GM23248 (cell line): ENCODE measurements around the gene KIAA1671. TPM values are rescaled to one million over a fixed set of nuclear protein-coding genes. Genes with fewer than 3 reads are reported as not detected.
A peak's percentile ranks its signal among the peaks of the same experiment; 100 is the strongest.
"Not testable (repeated sequence)": the region's sequence is repeated elsewhere in the genome, so short reads cannot be mapped to it uniquely, and the experiment has no call there.

Experiments used
- DNase-seq: peaks from one replicate; pipeline ENCODE4 v3.0.0-alpha.2; 2015
- H2AFZ ChIP-seq: fragments of 200-600 bp; sonication (generic); 2 replicates; pipeline ENCODE4 v1.6.1; 2016; ENCODE audit warnings: antibody characterized with exemption
- H3F3A ChIP-seq: fragments of 200-600 bp; sonication (generic); 2 replicates; pipeline ENCODE4 v1.6.1; 2016; ENCODE audit warnings: mild to moderate bottlenecking, antibody characterized with exemption, mixed run types; ENCODE audit not compliant: insufficient read depth
- H3K27ac ChIP-seq: fragments of 200-600 bp; sonication (generic); 2 replicates; pipeline ENCODE4 v1.5.1; 2016; ENCODE audit warnings: mild to moderate bottlenecking
- H3K27me3 ChIP-seq: fragments of 200-600 bp; sonication (generic); replicated peaks from 2 replicates; pipeline ENCODE4 v1.6.1; 2016; ENCODE audit warnings: mild to moderate bottlenecking; ENCODE audit not compliant: insufficient read depth
- H3K36me3 ChIP-seq: fragments of 200-600 bp; sonication (generic); 2 replicates; pipeline ENCODE4 v1.6.1; 2016; ENCODE audit warnings: low read depth, mild to moderate bottlenecking
- H3K4me1 ChIP-seq: fragments of 200-600 bp; sonication (generic); 2 replicates; pipeline ENCODE4 v1.6.1; 2016; ENCODE audit warnings: mild to moderate bottlenecking; ENCODE audit not compliant: insufficient read depth
- H3K4me2 ChIP-seq: fragments of 200-600 bp; sonication (generic); one replicate; pipeline ENCODE4 v1.6.1; 2016; ENCODE audit warnings: mild to moderate bottlenecking; ENCODE audit not compliant: unreplicated experiment
- H3K4me3 ChIP-seq: fragments of 200-600 bp; sonication (generic); 2 replicates; pipeline ENCODE4 v1.5.1; 2016; ENCODE audit warnings: mild to moderate bottlenecking
- H3K79me2 ChIP-seq: fragments of 200-600 bp; sonication (generic); 2 replicates; pipeline ENCODE4 v1.6.1; 2016; ENCODE audit warnings: mild to moderate bottlenecking; ENCODE audit not compliant: insufficient read depth
- H3K9ac ChIP-seq: fragments of 200-600 bp; sonication (generic); 2 replicates; pipeline ENCODE4 v1.6.1; 2016; ENCODE audit warnings: mild to moderate bottlenecking
- H3K9me2 ChIP-seq: fragments of 200-600 bp; sonication (generic); 2 replicates; pipeline ENCODE4 v1.6.1; 2016; ENCODE audit warnings: mixed run types, mild to moderate bottlenecking, moderate library complexity; ENCODE audit not compliant: insufficient read depth
- H3K9me3 ChIP-seq: fragments of 200-600 bp; sonication (generic); one replicate; pipeline ENCODE4 v1.6.1; 2017; ENCODE audit warnings: low read depth
- H4K20me1 ChIP-seq: fragments of 200-600 bp; sonication (generic); 2 replicates; pipeline ENCODE4 v1.6.0; 2016; ENCODE audit not compliant: insufficient read depth
- EZH2 ChIP-seq: fragments of 200-600 bp; sonication (generic); IDR thresholded peaks from 2 replicates; pipeline ENCODE4 v1.6.1; 2018; ENCODE audit warnings: antibody characterized with exemption, mild to moderate bottlenecking; ENCODE audit not compliant: insufficient read depth, poor library complexity, severe bottlenecking
- EZH2phosphoT487 ChIP-seq: fragments of 200-600 bp; sonication (generic); IDR thresholded peaks from 2 replicates; pipeline ENCODE4 v1.6.1; 2018; ENCODE audit warnings: antibody characterized with exemption, moderate library complexity, mild to moderate bottlenecking, low read depth; ENCODE audit not compliant: insufficient read depth
- WGBS, 2 experiments: methylation state at CpG; one replicate each; pipeline ENCODE4 v1.1.6; 2015 to 2017; ENCODE audit warnings: low lambda C conversion rate in 2 of 2, low coverage in 1 of 2; ENCODE audit errors: missing lambda C conversion rate in 2 of 2; 5-methylcytosine and 5-hydroxymethylcytosine counted together
- in situ Hi-C: fragments of 300-500 bp; cut with MboI; formaldehyde crosslinking; loops from 2 replicates; pipeline ENCODE4 v1.15.0; 2020
- polyA plus RNA-seq: library from polyadenylated mRNA; unstranded; fragments of >200 nt; fragmentation: Nextera tagmentation; extraction: Ambion mirVana; gene quantifications from 2 replicates; pipeline ENCODE4 v1.2.1, GENCODE V29; 2016
- total RNA-seq: library from RNA; depleted of rRNA; stranded (reverse); fragments of >200 nt; shearing (Covaris generic); gene quantifications from 2 replicates; pipeline ENCODE4 v1.2.3, GENCODE V29; 2014; rRNA removed

KIAA1671 gene
- 0.51 and 0.76 TPM in 2 replicates for total RNA-seq
- polyA plus RNA-seq = 0.25 and 0.39 TPM in 2 replicates

DNA sequence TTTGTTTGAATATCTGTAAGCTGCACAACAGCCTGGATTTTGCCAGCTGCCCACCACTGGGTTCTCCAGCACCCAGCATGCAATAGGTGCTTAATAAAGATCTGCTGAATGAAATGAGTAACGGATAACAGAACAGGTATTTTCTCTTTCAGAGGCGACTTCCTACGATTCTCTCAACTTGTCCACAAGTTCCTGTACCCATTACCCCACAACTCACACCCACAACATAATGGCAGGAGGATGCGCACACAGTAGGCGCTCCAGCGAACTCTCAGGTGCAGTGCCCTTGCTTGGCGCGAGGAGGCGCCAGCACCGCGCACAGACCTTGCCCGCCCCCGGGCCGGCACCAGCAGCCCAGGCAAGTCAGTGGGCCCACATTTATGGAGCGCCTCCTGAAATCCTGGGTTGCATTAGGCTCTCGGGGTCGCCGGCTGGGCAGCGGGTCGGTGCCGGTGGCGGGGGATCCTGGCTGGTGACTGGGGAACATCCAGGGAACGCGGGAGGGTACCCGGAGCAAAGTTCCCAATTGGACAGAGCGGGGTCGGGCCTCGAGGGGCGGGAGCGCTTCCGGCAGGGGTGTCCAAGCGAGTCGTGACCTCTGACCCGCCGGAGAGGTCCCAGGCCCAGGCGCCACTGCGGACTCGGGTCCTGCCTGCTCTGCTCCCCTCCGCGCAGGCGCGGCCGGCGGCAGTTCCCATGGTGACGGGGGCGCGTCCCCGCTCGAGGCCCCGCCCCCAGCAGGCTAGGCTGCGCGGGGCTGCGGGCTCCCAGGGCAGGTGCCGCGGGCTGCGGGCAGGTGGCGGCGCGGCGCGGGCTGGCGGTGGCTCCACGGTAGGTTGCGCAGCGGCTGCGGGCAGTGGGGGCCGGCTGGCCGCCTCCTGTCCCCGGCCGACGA lies at the start of gene KIAA1671:
Gene KIAA1671 (plus strand): TSS at position 775 of the 895 bp plus-strand sequence. CDS start 75,284 bp downstream, outside the sequence.
- Histone ChIP-seq H3K9ac (peak within 1 kb of the TSS; percentile 73), H3K27me3 (peaks cover 27% of the 10 kb centered on the region; the same call in 1 of the 2 replicates), H3K4me2 (peak within 1 kb of the TSS; percentile 63), H3K36me3 (no peaks in the 10 kb centered on the region), H4K20me1 (no peaks in the 10 kb centered on the region), H3K4me1 (0 out of 2 replicates have a peak, but pooled peaks cover 3% of the 10 kb centered on the region), H2AFZ (peak within 1 kb of the TSS; percentile 93), H3K27ac (no peak within 1 kb of the TSS), H3K9me2 (no peaks in the 10 kb centered on the region), H3K4me3 (peak within 1 kb of the TSS; percentile 78), H3K9me3 (no peaks in the 10 kb centered on the region), H3F3A (no peaks in the 10 kb centered on the region), H3K79me2 (no peaks in the 10 kb centered on the region)
- WGBS, 2 experiments = 2% methylated on average over 50 to 70 of the region's 71 CpGs
- in situ Hi-C loops = no loop called here
- DNase-seq = peak; percentile 85
- TF ChIP-seq EZH2phosphoT487 = no peak
- no peak for TF ChIP-seq EZH2

- no peaks in the 10 kb centered on the region for H3K9me3 ChIP-seq
- no peaks in the 10 kb centered on the region for H3F3A ChIP-seq
- no peak overlapping the region for H3K4me3 ChIP-seq
- H3K36me3 ChIP-seq = no peaks in the 10 kb centered on the region
- H3K9me2 ChIP-seq = no peaks in the 10 kb centered on the region
- H3K4me2 ChIP-seq = no peak overlapping the region
- in situ Hi-C loops = no loop called here
- no peak for DNase-seq
- 73 to 78% methylated on average over 1 of the region's 1 CpG for WGBS, 2 experiments
- H2AFZ ChIP-seq = no peak overlapping the region
- no peak for TF ChIP-seq EZH2
- TF ChIP-seq EZH2phosphoT487 = no peak
- H4K20me1 ChIP-seq = no peaks in the 10 kb centered on the region
- no peak overlapping the region for H3K9ac ChIP-seq
- no peaks in the 10 kb centered on the region for H3K79me2 ChIP-seq
- H3K27me3 ChIP-seq = no peaks in the 10 kb centered on the region
- no peaks in the 10 kb centered on the region for H3K4me1 ChIP-seq
- no peak overlapping the region for H3K27ac ChIP-seq
These were observed 46.6 kb upstream of the KIAA1671 start for GRCh38 chr22:24905909-24906308.

DNA sequence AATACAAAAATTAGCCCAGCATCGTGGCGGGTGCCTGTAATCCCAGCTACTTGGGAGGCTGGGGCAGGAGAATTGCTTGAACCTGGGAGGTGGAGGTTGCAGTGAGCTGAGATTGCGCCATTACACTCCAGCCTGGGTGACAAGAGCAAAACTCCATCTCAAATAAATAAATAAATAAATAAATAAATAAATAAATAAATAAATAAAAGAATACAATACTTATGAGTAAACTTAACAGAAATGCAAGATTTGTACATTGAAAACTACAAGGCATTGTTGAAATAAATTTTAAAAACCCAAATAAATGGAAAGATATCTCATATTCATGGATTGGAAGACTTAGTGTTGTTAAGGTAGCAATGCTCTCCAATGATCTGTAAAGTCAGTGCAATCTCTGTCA lies 45.4 kb upstream of the KIAA1671 start:
- H3K36me3 ChIP-seq, DNase-seq, H2AFZ ChIP-seq, H3K27ac ChIP-seq, H3K9me3 ChIP-seq, H3K4me1 ChIP-seq, H3K4me2 ChIP-seq, H3K9me2 ChIP-seq, H3K9ac ChIP-seq, H3K4me3 ChIP-seq, in situ Hi-C loops, H3K79me2 ChIP-seq, H4K20me1 ChIP-seq, H3F3A ChIP-seq, H3K27me3 ChIP-seq: not testable (repeated sequence)
- WGBS, 2 experiments = 39 to 43% methylated on average over 3 of the region's 3 CpGs

DNA sequence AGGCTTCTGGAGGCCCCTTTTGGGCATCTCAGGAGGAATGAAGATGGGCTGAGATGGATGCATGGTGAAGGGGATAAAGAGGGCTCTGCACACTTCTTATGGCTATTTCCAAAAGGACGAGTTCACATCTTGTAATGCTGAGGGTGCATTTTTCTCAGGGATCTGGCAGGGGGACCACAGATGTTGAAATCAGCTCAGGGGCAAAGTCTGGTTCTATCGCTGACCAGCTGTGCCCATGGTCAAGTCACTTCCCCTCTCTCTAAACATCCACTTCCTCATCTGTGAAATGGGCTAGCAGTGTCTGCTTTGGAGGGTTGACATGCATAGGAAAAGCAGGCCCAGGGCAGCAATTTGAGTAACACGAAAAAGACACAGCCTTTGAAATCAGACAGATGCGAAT lies 32.5 kb upstream of the KIAA1671 start:
- Histone ChIP-seq H3K79me2 (no peaks in the 10 kb centered on the region), H3F3A (no peaks in the 10 kb centered on the region), H3K27ac (no peak overlapping the region), H3K4me1 (no peaks in the 10 kb centered on the region), H3K9ac (no peak overlapping the region), H4K20me1 (no peaks in the 10 kb centered on the region), H3K4me3 (no peak overlapping the region), H3K27me3 (no peaks in the 10 kb centered on the region), H3K9me2 (no peaks in the 10 kb centered on the region), H2AFZ (no peak overlapping the region), H3K36me3 (no peaks in the 10 kb centered on the region), H3K9me3 (no peaks in the 10 kb centered on the region), H3K4me2 (no peak overlapping the region)
- WGBS, 2 experiments = 39 to 41% methylated on average over 4 of the region's 4 CpGs
- in situ Hi-C loops = no loop called here
- no peak for DNase-seq
- TF ChIP-seq EZH2 = no peak
- no peak for TF ChIP-seq EZH2phosphoT487
